IMR-90 (cell line): ENCODE data around the gene CCSER1. TPM values are rescaled to one million over a fixed set of nuclear protein-coding genes. Genes with fewer than 3 reads are reported as not detected.

Source experiments
- ATAC-seq: fragments of 200-7000 bp; cut with Tn5 transposase; 2 replicates; pipeline ENCODE4 v1.9.1; 2020; ENCODE audit warnings: low read depth, mild to moderate bottlenecking, moderate library complexity
- BruUV-seq: library from RNA; stranded (reverse); fragments of 400-500 nt; replicated peaks from 2 replicates; lab custom pipeline; 2021; lab: Mats Ljungman, UMichigan
- CTCF ChIA-PET: fragments of 300-600 bp; formaldehyde crosslinking; extraction: SDS; loops from one replicate; lab custom pipeline; 2021; ENCODE audit warnings: antibody characterized with exemption; lab: Yijun Ruan, JAX
- POLR2A ChIA-PET: fragments of 300-600 bp; sonication (Branson Sonifier 250); formaldehyde crosslinking; loops from one replicate; lab custom pipeline; 2022; ENCODE audit warnings: antibody characterized with exemption; ENCODE audit not compliant: unreplicated experiment; lab: Charles Lee
- DNase-seq: peaks from one replicate; pipeline ENCODE4 v3.0.0; 2013
- H2AFZ ChIP-seq: replicated peaks from 2 replicates; pipeline ENCODE3; 2013; ENCODE audit warnings: low read length, mild to moderate bottlenecking; ENCODE audit not compliant: poor library complexity
- H2AK5ac ChIP-seq: 2 replicates; pipeline ENCODE4 v1.6.1; 2013; ENCODE audit warnings: low read depth, low read length, inconsistent platforms
- H2AK9ac ChIP-seq: replicated peaks from 2 replicates; pipeline ENCODE3; 2013; ENCODE audit warnings: mild to moderate bottlenecking, low read depth, low read length, moderate library complexity; ENCODE audit not compliant: poor library complexity
- H2BK120ac ChIP-seq: 2 replicates; pipeline ENCODE4 v1.6.1; 2013; ENCODE audit warnings: low read depth, low read length, inconsistent platforms
- H2BK15ac ChIP-seq: 3 replicates; pipeline ENCODE4 v1.6.1; 2013; ENCODE audit warnings: low read depth, low read length, inconsistent platforms
- H2BK20ac ChIP-seq: 2 replicates; pipeline ENCODE4 v1.6.1; 2013; ENCODE audit warnings: low read depth, mild to moderate bottlenecking, inconsistent platforms, low read length, moderate library complexity
- H2BK5ac ChIP-seq: 2 replicates; pipeline ENCODE4 v1.6.1; 2013; ENCODE audit warnings: mild to moderate bottlenecking, low read depth, low read length, inconsistent platforms; ENCODE audit not compliant: poor library complexity, severe bottlenecking
- H3K14ac ChIP-seq: replicated peaks from 2 replicates; pipeline ENCODE4 v1.6.1; 2013; ENCODE audit warnings: low read depth, low read length, inconsistent platforms
- H3K18ac ChIP-seq: 2 replicates; pipeline ENCODE4 v1.6.1; 2013; ENCODE audit warnings: low read depth, low read length, control low read depth
- H3K23ac ChIP-seq: 2 replicates; pipeline ENCODE4 v1.6.1; 2013; ENCODE audit warnings: low read depth, low read length, inconsistent platforms
- H3K27ac ChIP-seq: 2 replicates; pipeline ENCODE4 v1.5.1; 2013; ENCODE audit warnings: mild to moderate bottlenecking, control low read depth, low read length; ENCODE audit not compliant: insufficient read depth
- H3K27me3 ChIP-seq: 2 replicates; pipeline ENCODE4 v1.6.1; 2013; ENCODE audit warnings: low read length; ENCODE audit not compliant: control insufficient read depth, insufficient read depth
- H3K36me3 ChIP-seq: 2 replicates; pipeline ENCODE4 v1.6.1; 2013; ENCODE audit warnings: low read length, mixed read lengths; ENCODE audit not compliant: control insufficient read depth, insufficient read depth
- H3K4ac ChIP-seq: 2 replicates; pipeline ENCODE4 v1.6.1; 2013; ENCODE audit warnings: low read depth, low read length, inconsistent platforms
- H3K4me1 ChIP-seq: 2 replicates; pipeline ENCODE4 v1.6.1; 2013; ENCODE audit warnings: low read length, mixed read lengths; ENCODE audit not compliant: control insufficient read depth, insufficient read depth
- H3K4me2 ChIP-seq: 2 replicates; pipeline ENCODE4 v1.6.1; 2013; ENCODE audit warnings: low read depth, mild to moderate bottlenecking, control low read depth, low read length, moderate library complexity
- H3K4me3 ChIP-seq: 2 replicates; pipeline ENCODE4 v1.5.1; 2013; ENCODE audit warnings: low read depth, mild to moderate bottlenecking, control low read depth, low read length, moderate library complexity; ENCODE audit not compliant: insufficient read depth
- H3K56ac ChIP-seq: 2 replicates; pipeline ENCODE4 v1.6.1; 2013; ENCODE audit warnings: low read length, inconsistent platforms; ENCODE audit not compliant: insufficient read depth; ENCODE audit errors: extremely low read depth
- H3K79me1 ChIP-seq, 2 experiments: 2 replicates each; pipeline ENCODE4 v1.6.1; 2013; ENCODE audit warnings: low read length in 2 of 2, inconsistent platforms in 1 of 2, low read depth in 1 of 2
- H3K9ac ChIP-seq: 2 replicates; pipeline ENCODE4 v1.6.1; 2013; ENCODE audit warnings: low read depth, low read length, control low read depth
- H3K9me1 ChIP-seq: 2 replicates; pipeline ENCODE4 v1.6.1; 2013; ENCODE audit warnings: low read length, inconsistent platforms; ENCODE audit not compliant: insufficient read depth
- H3K9me3 ChIP-seq: 2 replicates; pipeline ENCODE4 v1.6.1; 2013; ENCODE audit warnings: low read length; ENCODE audit not compliant: control insufficient read depth, insufficient read depth
- H4K20me1 ChIP-seq: 2 replicates; pipeline ENCODE4 v1.6.1; 2013; ENCODE audit warnings: low read length, inconsistent platforms; ENCODE audit not compliant: insufficient read depth
- H4K5ac ChIP-seq: 2 replicates; pipeline ENCODE4 v1.6.1; 2013; ENCODE audit warnings: mild to moderate bottlenecking, low read depth, low read length, control low read depth
- H4K8ac ChIP-seq, 2 experiments: 2 replicates each; pipeline ENCODE4 v1.6.1; 2013; ENCODE audit warnings: low read depth in 2 of 2, low read length in 2 of 2, control low read depth in 1 of 2, inconsistent platforms in 1 of 2
- H4K91ac ChIP-seq: 2 replicates; pipeline ENCODE4 v1.6.1; 2013; ENCODE audit warnings: low read depth, low read length, inconsistent platforms; ENCODE audit not compliant: insufficient read depth
- BHLHE40 ChIP-seq: fragments of 150-350 bp; IDR thresholded peaks from 2 replicates; pipeline ENCODE4 v1.6.1; 2016; ENCODE audit warnings: mild to moderate bottlenecking, low read depth, low read length
- CEBPB ChIP-seq: IDR thresholded peaks from 2 replicates; pipeline ENCODE4 v1.6.1; 2012; ENCODE audit warnings: low read depth, low read length, improper control_type of control experiment
- CTCF ChIP-seq: conservative IDR thresholded peaks from 2 replicates; pipeline ENCODE4 v1.5.1; 2012; ENCODE audit warnings: mild to moderate bottlenecking, low read depth, low read length, improper control_type of control experiment
- FOS ChIP-seq: fragments of 150-350 bp; IDR thresholded peaks from 2 replicates; pipeline ENCODE4 v1.6.1; 2016; ENCODE audit warnings: low read depth, low read length
- MAFK ChIP-seq: IDR thresholded peaks from 2 replicates; pipeline ENCODE4 v1.6.1; 2012; ENCODE audit warnings: low read depth, low read length, improper control_type of control experiment
- MAZ ChIP-seq: IDR thresholded peaks from 2 replicates; pipeline ENCODE4 v1.6.1; 2012; ENCODE audit warnings: low read depth, mild to moderate bottlenecking, low read length, improper control_type of control experiment, moderate library complexity, borderline replicate concordance
- MXI1 ChIP-seq: IDR thresholded peaks from 2 replicates; pipeline ENCODE4 v1.6.1; 2012; ENCODE audit warnings: low read depth, mild to moderate bottlenecking, low read length, moderate library complexity, borderline replicate concordance
- NFE2L2 ChIP-seq: fragments of 150-350 bp; IDR thresholded peaks from 2 replicates; pipeline ENCODE4 v1.6.1; 2016; ENCODE audit warnings: low read depth, mild to moderate bottlenecking, low read length
- POLR2A ChIP-seq: IDR thresholded peaks from 2 replicates; pipeline ENCODE4 v1.6.1; 2012; ENCODE audit warnings: mild to moderate bottlenecking, low read depth, low read length
- RAD21 ChIP-seq: IDR thresholded peaks from 2 replicates; pipeline ENCODE4 v1.6.1; 2012; ENCODE audit warnings: low read length, improper control_type of control experiment
- RCOR1 ChIP-seq: IDR thresholded peaks from 2 replicates; pipeline ENCODE4 v1.6.1; 2012; ENCODE audit warnings: mild to moderate bottlenecking, low read length, improper control_type of control experiment; ENCODE audit not compliant: insufficient replicate concordance
- RFX5 ChIP-seq: IDR thresholded peaks from 2 replicates; pipeline ENCODE4 v1.8.0; 2012; ENCODE audit warnings: low read depth, mild to moderate bottlenecking, low read length, moderate library complexity
- SMC3 ChIP-seq: fragments of 150-350 bp; IDR thresholded peaks from 2 replicates; pipeline ENCODE4 v1.6.1; 2016; ENCODE audit warnings: low read depth, mild to moderate bottlenecking, antibody characterized with exemption, low read length, moderate library complexity
- dilution Hi-C: fragments of 300-500 bp; cut with HindIII; formaldehyde crosslinking; loops from one replicate; pipeline ENCODE4 v1.14.3; 2018; ENCODE audit warnings: low sequenced_read_pairs; ENCODE audit not compliant: unreplicated experiment
- in situ Hi-C: fragments of 300-500 bp; cut with MboI; formaldehyde crosslinking; loops from 3 replicates; pipeline ENCODE4 v1.14.3; 2019; ENCODE audit warnings: low sequenced_read_pairs, inconsistent platforms, mixed read lengths
- intact Hi-C: fragments of 100-400 bp; cut with micrococcal nuclease; formaldehyde crosslinking; loops from 2 replicates; pipeline ENCODE4 v1.10.0; 2022
- polyA plus RNA-seq, 3 experiments: library from polyadenylated mRNA; depleted of rRNA; stranded (reverse); fragments of >200 nt; gene quantifications; 2 replicates each; pipeline ENCODE4 v1.2.3, GENCODE V29; 2012; ENCODE audit warnings: low replicate concordance in 1 of 3
- total RNA-seq: library from RNA; depleted of rRNA; stranded (reverse); fragments of >200 nt; gene quantifications from 2 replicates; pipeline ENCODE4 v1.2.3, GENCODE V29; 2012
- TF ChIP-seq, protein P1 (sequence below): fragments of 150-350 bp; IDR thresholded peaks from 2 replicates; pipeline ENCODE4 v1.6.1; 2016; ENCODE audit warnings: low read depth, mild to moderate bottlenecking, low read length, moderate library complexity, borderline replicate concordance
- TF ChIP-seq, protein P2 (sequence below): fragments of 150-350 bp; IDR thresholded peaks from 2 replicates; pipeline ENCODE4 v1.6.1; 2017; ENCODE audit warnings: mild to moderate bottlenecking, antibody characterized with exemption, low read length, low read depth

The CCSER1 gene
- total and polyA plus RNA-seq, 2 of the 4 experiments (the other 2 are of a cell fraction): not detected

- in situ Hi-C loops: no loop called here
- no peak overlapping the region for H4K8ac ChIP-seq
These were observed 972.5 kb downstream of the CCSER1 start for GRCh38 chr4:91099666-91100065.

More at GRCh38 chr4:91099666-91100065, 972.5 kb downstream of the CCSER1 start:
- no peak overlapping the region for H2BK20ac ChIP-seq
- dilution Hi-C loops (no loop called here), intact Hi-C loops (no loop called here)
- H2BK15ac ChIP-seq: no peak overlapping the region
- no peak overlapping the region for H2AK5ac ChIP-seq
- H3K27me3 ChIP-seq: no peaks in the 10 kb centered on the region
- no peaks in the 10 kb centered on the region for H3K36me3 ChIP-seq
- no peak overlapping the region for H3K56ac ChIP-seq
- H4K20me1 ChIP-seq: no peaks in the 10 kb centered on the region
- no peak overlapping the region for H4K91ac ChIP-seq
- no peak overlapping the region for H3K23ac ChIP-seq
- no peak overlapping the region for H3K4ac ChIP-seq
- no peak overlapping the region for H3K27ac ChIP-seq
- ChIA-PET CTCF (no interaction called here), POLR2A (no interaction called here)
- ATAC-seq (no peak), DNase-seq (no peak)
- no peak overlapping the region for H3K14ac ChIP-seq
- no TSS peak for BruUV-seq
- TF ChIP-seq, protein P1, sequence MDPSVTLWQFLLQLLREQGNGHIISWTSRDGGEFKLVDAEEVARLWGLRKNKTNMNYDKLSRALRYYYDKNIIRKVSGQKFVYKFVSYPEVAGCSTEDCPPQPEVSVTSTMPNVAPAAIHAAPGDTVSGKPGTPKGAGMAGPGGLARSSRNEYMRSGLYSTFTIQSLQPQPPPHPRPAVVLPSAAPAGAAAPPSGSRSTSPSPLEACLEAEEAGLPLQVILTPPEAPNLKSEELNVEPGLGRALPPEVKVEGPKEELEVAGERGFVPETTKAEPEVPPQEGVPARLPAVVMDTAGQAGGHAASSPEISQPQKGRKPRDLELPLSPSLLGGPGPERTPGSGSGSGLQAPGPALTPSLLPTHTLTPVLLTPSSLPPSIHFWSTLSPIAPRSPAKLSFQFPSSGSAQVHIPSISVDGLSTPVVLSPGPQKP: no peak
- TF ChIP-seq SMC3 (no peak), NFE2L2 (no peak), RCOR1 (no peak), BHLHE40 (no peak), POLR2A (no peak), MAFK (no peak), MAZ (no peak), RAD21 (no peak), CTCF (no peak), MXI1 (no peak), CEBPB (no peak), RFX5 (no peak), FOS (no peak)
- TF ChIP-seq, protein P2, sequence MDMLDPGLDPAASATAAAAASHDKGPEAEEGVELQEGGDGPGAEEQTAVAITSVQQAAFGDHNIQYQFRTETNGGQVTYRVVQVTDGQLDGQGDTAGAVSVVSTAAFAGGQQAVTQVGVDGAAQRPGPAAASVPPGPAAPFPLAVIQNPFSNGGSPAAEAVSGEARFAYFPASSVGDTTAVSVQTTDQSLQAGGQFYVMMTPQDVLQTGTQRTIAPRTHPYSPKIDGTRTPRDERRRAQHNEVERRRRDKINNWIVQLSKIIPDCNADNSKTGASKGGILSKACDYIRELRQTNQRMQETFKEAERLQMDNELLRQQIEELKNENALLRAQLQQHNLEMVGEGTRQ: no peak
- H4K5ac ChIP-seq: no peak overlapping the region
- no peak overlapping the region for H3K18ac ChIP-seq
- no peak overlapping the region for H3K4me3 ChIP-seq
- H2AK9ac ChIP-seq: no peak overlapping the region
- H3K4me2 ChIP-seq: no peak overlapping the region
- no peaks in the 10 kb centered on the region for H3K9me1 ChIP-seq
- H3K9me3 ChIP-seq: peaks cover 2% of the 10 kb centered on the region; the same call in 1 of the 2 replicates
- no peaks in the 10 kb centered on the region for H3K79me1 ChIP-seq
- no peak overlapping the region for H3K9ac ChIP-seq
- no peaks in the 10 kb centered on the region for H3K4me1 ChIP-seq
- H2BK120ac ChIP-seq: no peak overlapping the region
- no peak overlapping the region for H2BK5ac ChIP-seq
- no peak overlapping the region for H2AFZ ChIP-seq
